ENCODE measurements around the gene CDH12.
"Not testable (repeated sequence)": the region's sequence is repeated elsewhere in the genome, so short reads cannot be mapped to it uniquely, and the experiment has no call there.

Gene CDH12

DNA sequence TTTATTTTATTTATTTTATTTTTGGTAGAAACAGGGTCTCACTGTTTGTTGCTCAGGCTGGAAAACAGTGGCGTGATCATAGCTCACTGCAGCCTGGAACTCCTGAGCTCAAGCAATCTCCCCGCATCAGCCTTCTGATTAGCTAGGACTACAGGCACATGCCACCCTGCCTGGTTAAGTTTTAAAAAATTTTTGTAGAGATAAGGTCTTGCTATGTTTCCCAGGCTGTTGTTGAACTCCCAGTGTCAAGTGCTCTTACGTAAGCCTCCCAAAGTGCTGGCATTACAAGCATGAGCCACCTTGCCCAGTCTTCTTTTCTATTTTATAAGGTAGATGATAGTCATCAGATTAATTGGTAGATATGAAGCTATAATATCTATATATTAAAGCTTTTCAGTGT is 382.7 kb downstream of the CDH12 start:
- DNase-seq (ENCODE audit: low read depth in 1 of 2, low spot score in 1 of 2) = no peak

GRCh38 chr5:22465616-22466015 is 387.5 kb downstream of the CDH12 start:
- no peak for DNase-seq (ENCODE audit: low read depth in 1 of 2, low spot score in 1 of 2)

DNA sequence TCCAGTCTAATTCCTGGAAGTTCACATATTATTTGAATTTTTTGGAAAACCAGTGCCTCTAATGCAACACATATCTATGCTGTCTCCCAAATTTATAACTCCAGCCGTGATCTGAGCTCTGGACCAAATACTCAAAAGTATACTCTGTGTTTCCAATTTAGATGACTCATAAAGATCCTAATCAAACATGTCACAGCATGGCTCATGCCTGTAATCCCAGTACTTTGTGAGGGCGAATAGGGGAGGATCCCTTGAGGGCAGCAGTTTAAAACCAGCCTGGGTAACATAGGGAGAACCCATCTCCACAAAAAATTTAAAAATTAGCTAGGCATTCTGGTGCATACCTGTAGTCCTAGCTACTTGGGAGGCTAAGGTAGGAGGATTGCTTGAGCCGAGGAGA is 388.0 kb downstream of the CDH12 start:
- no peak for DNase-seq (ENCODE audit: low read depth in 1 of 2, low spot score in 1 of 2)

GRCh38 chr5:22460189-22460588 is 393.0 kb downstream of the CDH12 start:
- DNase-seq (ENCODE audit: low read depth in 1 of 2, low spot score in 1 of 2) = no peak

DNA sequence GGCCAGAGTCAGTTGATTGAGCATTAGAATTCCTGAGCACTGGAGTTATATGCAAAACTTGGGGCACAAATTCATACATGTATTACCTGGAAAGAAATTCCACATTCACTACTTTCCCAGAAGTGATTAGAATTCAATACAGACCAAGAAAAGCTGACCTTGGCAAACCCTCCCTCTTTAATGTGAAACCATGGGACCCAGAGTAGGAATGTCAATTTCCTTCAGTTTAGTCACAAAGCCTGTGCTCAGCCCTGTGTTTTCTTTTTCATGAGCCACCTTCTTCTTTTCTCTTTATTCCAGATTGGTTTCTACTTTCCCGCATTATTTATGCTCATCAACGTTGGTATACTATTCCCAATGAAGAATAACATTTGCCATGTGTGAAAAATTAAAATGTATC is 420.2 kb downstream of the CDH12 start:
- no peak for DNase-seq (ENCODE audit: low read depth in 1 of 2, low spot score in 1 of 2)

GRCh38 chr5:22431840-22432239 is 421.3 kb downstream of the CDH12 start:
- no peak for DNase-seq (ENCODE audit: low read depth in 1 of 2, low spot score in 1 of 2)

DNA sequence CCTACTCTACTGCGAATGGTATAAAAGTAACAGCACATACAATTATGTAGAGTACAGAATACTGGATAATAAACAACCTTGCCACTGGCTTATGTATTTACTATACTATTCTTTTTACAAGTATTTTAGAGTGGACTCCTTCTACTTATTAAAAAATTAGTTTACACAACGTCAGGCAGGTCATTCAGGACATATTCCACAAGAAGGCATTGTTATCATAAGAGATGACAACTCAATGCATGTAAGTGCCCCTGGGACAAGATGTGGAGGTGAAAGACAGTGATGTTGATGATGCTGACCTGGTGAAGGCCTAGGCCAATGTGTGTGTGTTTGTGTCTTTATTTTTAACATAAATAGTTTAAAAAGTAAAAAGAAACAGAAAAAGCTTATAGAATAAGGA is 421.7 kb downstream of the CDH12 start:
- DNase-seq (ENCODE audit: low read depth in 1 of 2, low spot score in 1 of 2) = no peak

- no peak for DNase-seq (ENCODE audit: low read depth in 1 of 2, low spot score in 1 of 2)
Observed at GRCh38 chr5:22411554-22412349, 441.4 kb downstream of the CDH12 start.

DNA sequence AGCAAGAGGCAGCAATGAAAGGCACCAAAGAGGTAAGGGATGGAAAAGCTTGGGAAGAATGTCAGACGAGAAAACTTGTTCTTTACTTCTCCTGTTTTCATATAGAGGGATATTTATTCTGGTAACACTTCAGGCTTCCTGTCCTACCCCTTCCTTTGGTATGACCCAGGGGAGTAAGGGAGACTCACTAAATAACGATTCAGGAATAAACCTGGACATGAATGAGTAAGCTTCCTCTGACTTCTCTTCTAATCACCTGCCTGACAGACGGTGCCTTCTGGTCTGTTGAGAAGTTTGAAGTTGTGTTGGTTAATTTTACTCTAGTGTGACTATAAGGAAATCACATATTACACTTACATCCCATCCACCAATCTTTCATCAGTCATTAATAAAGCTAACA is 461.2 kb downstream of the CDH12 start:
- DNase-seq (ENCODE audit: low read depth in 1 of 2, low spot score in 1 of 2) = no peak

- no peak for DNase-seq (ENCODE audit: low read depth in 1 of 2, low spot score in 1 of 2)
Observed at GRCh38 chr5:22390888-22391287, 462.3 kb downstream of the CDH12 start.

GRCh38 chr5:22372826-22373660 is 480.1 kb downstream of the CDH12 start:
- DNase-seq (ENCODE audit: low read depth in 1 of 2, low spot score in 1 of 2) = no peak

- DNase-seq (ENCODE audit: low read depth in 1 of 2, low spot score in 1 of 2) = no peak
Observed at GRCh38 chr5:22372376-22372775, 480.8 kb downstream of the CDH12 start.

GRCh38 chr5:22354956-22355355 is 498.2 kb downstream of the CDH12 start:
- no peak for DNase-seq (ENCODE audit: low read depth in 1 of 2, low spot score in 1 of 2)

- DNase-seq (ENCODE audit: low read depth in 1 of 2, low spot score in 1 of 2) = no peak
Observed at GRCh38 chr5:22352493-22352892, 500.7 kb downstream of the CDH12 start.

GRCh38 chr5:22351178-22351577 is 502.0 kb downstream of the CDH12 start:
- no peak for DNase-seq (ENCODE audit: low read depth in 1 of 2, low spot score in 1 of 2)

GRCh38 chr5:22348027-22348426 is 505.1 kb downstream of the CDH12 start:
- DNase-seq (ENCODE audit: low read depth in 1 of 2, low spot score in 1 of 2) = no peak

DNA sequence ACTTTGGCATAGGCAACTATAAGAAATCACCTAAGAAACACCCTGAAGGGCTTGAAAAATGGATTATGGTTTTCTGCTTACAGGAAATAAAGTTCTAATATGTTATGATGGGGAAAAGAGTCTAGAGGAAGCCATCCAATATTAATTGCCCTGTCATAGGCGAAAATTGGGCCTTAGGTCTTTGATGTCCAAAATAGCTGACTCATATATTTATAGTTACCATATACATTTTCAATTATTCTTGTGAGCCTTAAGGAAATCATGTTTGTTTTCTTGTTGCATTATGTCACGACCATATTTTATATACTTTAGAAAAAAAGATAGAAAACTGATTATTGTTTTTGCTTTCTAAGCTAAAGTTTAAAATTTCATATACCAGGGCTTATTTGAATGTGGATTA is 509.1 kb downstream of the CDH12 start:
- DNase-seq (ENCODE audit: low read depth in 1 of 2, low spot score in 1 of 2) = no peak

DNA sequence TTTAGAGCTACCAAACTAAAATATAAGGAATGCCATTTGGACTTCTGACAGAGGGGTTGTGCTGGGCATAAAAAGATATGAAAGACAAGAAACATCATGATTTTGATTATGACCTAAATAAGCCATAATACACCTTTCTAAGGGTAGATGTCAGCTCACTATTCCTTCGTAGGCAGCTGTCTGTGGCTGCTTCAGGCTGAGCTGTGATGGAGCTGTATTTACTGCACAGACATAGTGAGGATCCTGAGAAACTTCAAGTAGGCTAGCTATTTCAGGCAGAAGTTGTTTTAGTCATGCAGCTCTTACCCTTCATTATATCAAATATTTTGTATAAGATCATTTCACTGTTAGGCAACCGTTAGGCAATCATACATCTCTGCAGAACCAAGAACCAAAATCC is 511.7 kb downstream of the CDH12 start:
- no peak for DNase-seq (ENCODE audit: low read depth in 1 of 2, low spot score in 1 of 2)

GRCh38 chr5:22332949-22333348 is 520.2 kb downstream of the CDH12 start:
- DNase-seq (ENCODE audit: low read depth in 1 of 2, low spot score in 1 of 2) = not testable (repeated sequence)

DNA sequence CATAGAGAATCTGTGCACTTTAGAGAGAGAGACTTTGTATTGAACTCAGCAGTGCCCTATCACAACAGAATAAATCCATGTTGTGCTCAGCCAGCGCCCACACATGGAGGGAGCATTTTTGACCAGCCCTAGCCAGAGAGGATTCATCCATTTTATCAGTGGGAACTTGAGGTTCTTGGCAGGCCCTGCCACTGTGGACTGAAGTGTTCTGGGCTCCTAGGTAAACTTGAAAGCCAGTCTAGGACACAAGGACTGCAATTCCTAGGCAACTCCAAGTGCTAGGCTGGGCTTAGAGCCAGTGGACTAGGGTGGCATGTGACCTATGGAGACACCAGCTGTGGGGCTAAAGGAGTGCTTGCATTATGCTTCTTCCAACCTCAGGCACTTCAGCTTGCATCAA is 523.5 kb downstream of the CDH12 start:
- no peak for DNase-seq (ENCODE audit: low read depth in 1 of 2, low spot score in 1 of 2)

GRCh38 chr5:22319798-22320197 is 533.3 kb downstream of the CDH12 start:
- no peak for DNase-seq (ENCODE audit: low read depth in 1 of 2, low spot score in 1 of 2)

- no peak for DNase-seq (ENCODE audit: low read depth in 1 of 2, low spot score in 1 of 2)
Observed at GRCh38 chr5:22316294-22316693, 536.9 kb downstream of the CDH12 start.
